LNCaP clone FGC (cell line): ENCODE results near the gene CASQ1.

Experiments
- DNase-seq: peaks from one replicate; pipeline ENCODE4 v3.0.0-alpha.2; 2011; ENCODE audit warnings: low read depth
- H3K4me3 ChIP-seq: 2 replicates; pipeline ENCODE4 v1.5.1; 2011; ENCODE audit warnings: mild to moderate bottlenecking, low read depth, low read length, control low read depth
- TF ChIP-seq, protein P1 (sequence below): IDR thresholded peaks from 2 replicates; pipeline ENCODE4 v1.5.1; 2012; ENCODE audit warnings: mild to moderate bottlenecking; ENCODE audit not compliant: control insufficient read depth, insufficient read depth; ENCODE audit errors: extremely low read depth

Gene CASQ1

DNA sequence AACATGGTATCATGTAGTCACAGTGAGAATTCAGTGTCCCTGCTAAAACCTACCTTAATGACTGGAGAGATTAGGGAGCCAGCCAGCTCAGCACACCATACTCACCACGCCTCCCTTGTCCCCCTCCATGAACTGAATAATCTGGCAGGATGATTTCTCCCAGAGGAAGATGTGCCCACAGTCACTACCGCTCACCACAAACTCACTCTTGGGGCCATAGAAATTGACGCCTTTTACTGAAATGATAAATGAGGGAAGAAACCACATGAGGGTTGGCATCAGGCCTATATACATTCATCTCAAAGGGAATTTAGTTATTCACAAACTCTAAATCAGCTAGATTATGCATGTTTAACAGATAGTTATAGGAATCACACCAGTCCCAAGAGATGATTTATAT, 32.2 kb downstream of the CASQ1 start:
- H3K4me3 ChIP-seq, result no peak overlapping the region
- DNase-seq, result no peak
- TF ChIP-seq, protein P1, sequence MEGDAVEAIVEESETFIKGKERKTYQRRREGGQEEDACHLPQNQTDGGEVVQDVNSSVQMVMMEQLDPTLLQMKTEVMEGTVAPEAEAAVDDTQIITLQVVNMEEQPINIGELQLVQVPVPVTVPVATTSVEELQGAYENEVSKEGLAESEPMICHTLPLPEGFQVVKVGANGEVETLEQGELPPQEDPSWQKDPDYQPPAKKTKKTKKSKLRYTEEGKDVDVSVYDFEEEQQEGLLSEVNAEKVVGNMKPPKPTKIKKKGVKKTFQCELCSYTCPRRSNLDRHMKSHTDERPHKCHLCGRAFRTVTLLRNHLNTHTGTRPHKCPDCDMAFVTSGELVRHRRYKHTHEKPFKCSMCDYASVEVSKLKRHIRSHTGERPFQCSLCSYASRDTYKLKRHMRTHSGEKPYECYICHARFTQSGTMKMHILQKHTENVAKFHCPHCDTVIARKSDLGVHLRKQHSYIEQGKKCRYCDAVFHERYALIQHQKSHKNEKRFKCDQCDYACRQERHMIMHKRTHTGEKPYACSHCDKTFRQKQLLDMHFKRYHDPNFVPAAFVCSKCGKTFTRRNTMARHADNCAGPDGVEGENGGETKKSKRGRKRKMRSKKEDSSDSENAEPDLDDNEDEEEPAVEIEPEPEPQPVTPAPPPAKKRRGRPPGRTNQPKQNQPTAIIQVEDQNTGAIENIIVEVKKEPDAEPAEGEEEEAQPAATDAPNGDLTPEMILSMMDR, result no peak

- TF ChIP-seq, protein P1, result no peak
- H3K4me3 ChIP-seq, result no peak overlapping the region
- DNase-seq, result no peak
These were observed 34.2 kb downstream of the CASQ1 start for GRCh38 chr1:160224606-160225005.

- DNase-seq, result no peak
- TF ChIP-seq, protein P1, result no peak
- no peak overlapping the region for H3K4me3 ChIP-seq
These were observed 35.0 kb downstream of the CASQ1 start for GRCh38 chr1:160225345-160225744.

DNA sequence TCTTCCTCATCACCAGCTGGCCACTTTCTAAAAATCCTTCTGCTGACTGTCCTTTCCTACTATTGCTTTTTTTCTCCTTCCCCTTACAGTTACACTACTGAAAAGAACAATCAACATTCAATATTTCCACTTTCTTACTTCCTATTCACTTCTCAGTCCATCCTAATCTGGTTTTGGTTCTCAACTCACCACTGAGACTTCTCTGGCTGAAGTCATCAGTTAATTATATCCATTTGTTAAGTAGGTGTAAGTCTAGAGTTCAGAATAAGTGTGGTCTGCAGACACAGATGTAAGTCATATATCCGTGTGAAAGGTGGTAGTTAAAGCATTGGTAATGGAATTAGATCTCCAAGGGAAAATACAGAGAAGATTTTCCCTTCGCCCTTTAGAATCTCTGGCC, 36.2 kb downstream of the CASQ1 start:
- TF ChIP-seq, protein P1, result no peak
- no peak overlapping the region for H3K4me3 ChIP-seq
- no peak for DNase-seq

DNA sequence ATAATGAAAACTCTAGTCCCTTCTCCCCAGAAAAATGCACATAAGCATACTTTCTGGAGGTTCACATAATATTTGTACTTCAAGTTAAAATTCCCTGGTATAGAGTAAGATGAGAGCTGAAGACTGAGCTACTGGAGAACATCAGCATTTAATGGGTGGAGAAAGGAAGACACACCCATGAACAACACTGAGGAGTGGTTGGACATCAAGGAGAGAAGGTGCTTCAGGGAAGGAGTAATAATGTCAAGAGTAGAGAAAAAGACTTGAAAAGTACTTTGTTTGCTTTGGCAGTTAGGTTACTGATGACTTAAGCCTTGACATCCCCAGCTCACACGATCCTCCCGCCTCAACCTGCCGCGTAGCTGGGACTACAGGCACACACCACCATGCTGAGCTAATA, 36.7 kb downstream of the CASQ1 start:
- no peak overlapping the region for H3K4me3 ChIP-seq
- TF ChIP-seq, protein P1, result no peak
- no peak for DNase-seq

- no peak for DNase-seq
- H3K4me3 ChIP-seq, result no peak overlapping the region
- TF ChIP-seq, protein P1, result no peak
These were observed 37.2 kb downstream of the CASQ1 start for GRCh38 chr1:160227561-160227960.

- TF ChIP-seq, protein P1, result no peak
- no peak for DNase-seq
- H3K4me3 ChIP-seq, result no peak overlapping the region
These were observed 38.1 kb downstream of the CASQ1 start for GRCh38 chr1:160228431-160228830.
